IPS-18a (cell line): ENCODE measurements around the gene NRDE2.

ENCODE experiments used
- H3K27ac ChIP-seq: one replicate; pipeline ENCODE4 v1.5.1; 2013; ENCODE audit warnings: low read length
- H3K27me3 ChIP-seq: one replicate; pipeline ENCODE4 v1.6.1; 2013; ENCODE audit warnings: mild to moderate bottlenecking, low read length; ENCODE audit not compliant: control insufficient read depth, insufficient read depth
- H3K36me3 ChIP-seq: one replicate; pipeline ENCODE4 v1.6.1; 2013; ENCODE audit warnings: low read depth, low read length; ENCODE audit not compliant: control insufficient read depth
- H3K4me1 ChIP-seq: one replicate; pipeline ENCODE4 v1.6.1; 2013; ENCODE audit warnings: low read depth, low read length; ENCODE audit not compliant: control insufficient read depth
- H3K4me3 ChIP-seq: one replicate; pipeline ENCODE4 v1.5.1; 2013; ENCODE audit warnings: low read length
- H3K9ac ChIP-seq: one replicate; pipeline ENCODE4 v1.6.1; 2013; ENCODE audit warnings: mild to moderate bottlenecking, low read length, moderate library complexity
- H3K9me3 ChIP-seq: one replicate; pipeline ENCODE4 v1.6.1; 2013; ENCODE audit warnings: low read depth, low read length; ENCODE audit not compliant: control insufficient read depth

NRDE2 gene

DNA sequence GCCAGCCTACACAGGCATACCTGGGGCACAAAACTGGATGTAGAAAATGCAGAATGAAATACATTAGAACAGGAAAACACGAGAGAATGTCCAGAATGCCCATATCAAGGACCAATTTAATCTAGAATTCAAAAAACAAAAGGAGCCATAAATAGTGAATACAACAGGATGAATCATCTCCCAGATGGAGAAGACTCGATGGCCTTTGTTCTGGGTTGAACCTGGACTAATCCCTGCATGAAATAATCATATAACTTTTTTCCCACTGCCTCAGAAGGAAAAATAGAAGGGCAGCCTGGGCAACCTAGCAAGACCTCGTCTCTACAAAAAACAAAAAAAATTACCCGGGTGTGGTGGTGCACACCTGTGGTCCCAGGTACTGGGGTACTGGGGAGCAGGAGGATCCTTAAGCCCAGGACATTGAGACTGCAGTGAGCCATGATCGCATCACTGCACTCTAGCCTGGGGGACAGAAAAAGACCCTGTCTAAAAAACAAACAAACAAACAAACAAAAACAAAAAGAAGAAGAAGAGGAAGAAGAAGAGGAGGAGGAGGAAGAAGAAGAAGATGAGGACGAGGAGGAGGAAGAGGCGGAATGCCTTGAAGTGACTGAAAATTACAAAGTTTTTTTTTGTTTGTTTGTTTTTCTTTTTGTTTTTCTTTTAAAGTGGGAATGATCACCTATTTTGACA, 30.3 kb upstream of the NRDE2 start:
- Histone ChIP-seq H3K36me3 (no peaks in the 10 kb centered on the region), H3K4me1 (no peaks in the 10 kb centered on the region), H3K9ac (no peak overlapping the region)

GRCh38 chr14:90358359-90358758, 26.6 kb upstream of the NRDE2 start:
- Histone ChIP-seq H3K27ac (no peak overlapping the region), H3K4me1 (no peaks in the 10 kb centered on the region), H3K27me3 (no peaks in the 10 kb centered on the region), H3K36me3 (no peaks in the 10 kb centered on the region), H3K9ac (no peak overlapping the region), H3K4me3 (no peak overlapping the region), H3K9me3 (no peaks in the 10 kb centered on the region)

More for the DNA sequence above, 30.3 kb upstream of the NRDE2 start:
- no peak overlapping the region for H3K27ac ChIP-seq
- H3K4me3 ChIP-seq, result no peak overlapping the region
- H3K27me3 ChIP-seq, result no peaks in the 10 kb centered on the region
- H3K9me3 ChIP-seq, result no peaks in the 10 kb centered on the region

DNA sequence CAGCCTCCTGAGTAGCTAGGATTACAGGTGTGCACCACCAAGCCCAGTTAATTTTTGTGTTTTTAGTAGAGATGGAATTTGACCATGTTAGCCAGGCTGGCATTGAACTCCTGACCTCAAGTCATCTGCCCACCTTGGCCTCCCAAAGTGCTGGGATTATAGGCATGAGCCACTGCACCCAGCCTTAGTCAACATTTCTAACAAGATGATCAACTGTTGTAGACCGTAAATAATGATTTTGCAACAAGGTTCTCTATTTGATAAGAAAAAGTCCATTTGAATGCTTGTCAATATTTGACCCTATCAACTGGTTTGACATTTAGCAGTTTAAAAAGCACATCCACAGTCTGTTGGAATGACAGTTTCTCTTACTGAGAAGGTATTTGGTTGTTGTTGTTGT, 25.2 kb upstream of the NRDE2 start:
- no peaks in the 10 kb centered on the region for H3K36me3 ChIP-seq
- H3K4me1 ChIP-seq, result no peaks in the 10 kb centered on the region
- no peaks in the 10 kb centered on the region for H3K9me3 ChIP-seq
- no peak overlapping the region for H3K9ac ChIP-seq
- no peak overlapping the region for H3K4me3 ChIP-seq
- no peaks in the 10 kb centered on the region for H3K27me3 ChIP-seq
- no peak overlapping the region for H3K27ac ChIP-seq

DNA sequence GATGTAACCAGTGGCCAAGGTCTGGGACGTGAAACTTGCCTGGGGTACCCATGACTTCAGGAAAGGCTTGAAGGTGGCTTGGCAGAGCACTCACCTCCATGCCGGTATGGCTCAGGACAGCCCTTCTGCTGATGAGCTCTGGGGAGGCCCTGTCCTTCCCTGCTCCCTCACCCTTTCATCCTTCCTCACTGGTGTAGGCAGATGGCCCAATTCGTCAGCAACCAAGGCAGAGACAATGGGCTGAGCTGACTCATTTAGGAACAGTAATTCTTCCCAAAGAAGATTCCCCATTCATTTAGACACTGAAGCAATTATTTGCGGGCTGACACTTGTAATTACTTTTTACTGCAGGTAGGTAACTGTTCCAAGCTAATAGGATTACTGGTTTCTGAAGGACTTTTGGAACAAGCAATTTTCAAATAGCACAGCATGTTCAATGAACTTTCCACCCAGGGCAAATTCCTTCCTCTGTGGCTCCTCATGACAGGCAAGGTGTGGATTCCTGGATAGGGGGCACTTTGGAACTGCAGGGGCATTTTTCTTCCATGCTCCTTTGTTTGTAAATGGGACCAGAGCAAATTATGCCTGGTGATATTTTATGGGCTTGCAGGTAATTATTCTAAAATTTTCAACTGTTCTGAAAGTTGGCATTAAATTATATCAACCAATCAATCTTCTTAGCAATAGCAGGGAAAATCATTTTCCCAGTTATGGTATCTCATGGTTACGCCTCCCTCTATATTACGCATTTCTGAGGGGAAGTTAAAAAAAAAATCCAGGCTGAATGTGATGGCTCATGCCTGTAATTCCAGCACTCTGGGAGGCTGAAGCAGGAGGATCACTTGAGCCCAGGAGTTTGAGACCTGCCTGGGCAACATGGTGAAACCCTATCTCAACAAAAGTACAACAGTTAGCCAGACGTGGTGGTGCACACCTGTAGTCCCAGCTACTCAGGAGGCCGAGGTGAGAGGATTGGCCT, 24.1 kb upstream of the NRDE2 start:
- H3K9me3 ChIP-seq, result no peaks in the 10 kb centered on the region
- H3K36me3 ChIP-seq, result no peaks in the 10 kb centered on the region
- H3K9ac ChIP-seq, result no peak overlapping the region
- H3K4me3 ChIP-seq, result no peak overlapping the region
- H3K27ac ChIP-seq, result no peak overlapping the region
- no peaks in the 10 kb centered on the region for H3K27me3 ChIP-seq
- H3K4me1 ChIP-seq, result no peaks in the 10 kb centered on the region

DNA sequence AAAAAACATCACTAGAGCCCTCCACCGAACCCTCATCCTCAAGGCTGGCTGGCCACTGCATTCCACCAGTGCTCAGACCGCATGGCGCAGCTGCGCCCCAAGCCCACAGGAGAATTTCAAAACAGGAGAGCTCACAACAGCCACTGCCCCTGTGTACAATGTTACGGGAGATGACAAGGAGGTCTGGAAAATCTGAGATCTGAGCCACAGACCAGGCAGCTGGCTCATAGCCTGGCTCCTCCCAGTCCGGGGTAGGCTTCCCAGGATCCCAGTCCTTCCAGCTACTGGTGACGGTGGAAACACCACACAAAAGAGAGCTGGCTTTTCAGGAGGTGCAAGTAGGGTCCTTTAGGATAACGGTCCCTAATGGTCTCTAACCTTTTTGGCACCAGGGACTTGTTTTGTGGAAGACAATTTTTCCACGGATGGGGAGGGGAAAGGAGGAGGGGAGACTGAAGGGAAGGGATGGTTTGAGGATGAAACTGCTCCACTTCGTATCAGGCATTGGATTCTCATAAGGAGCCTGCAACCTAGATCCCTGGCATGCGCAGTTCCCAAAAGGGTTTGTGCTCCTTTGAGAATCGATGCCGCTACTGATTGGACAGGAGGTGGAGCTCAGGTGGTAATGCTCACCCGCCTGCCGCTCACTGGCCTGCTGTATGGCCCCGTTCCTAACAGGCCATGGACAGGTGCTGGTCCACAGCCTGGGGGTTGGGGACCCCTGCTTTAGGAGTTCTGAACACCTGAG, 23.0 kb upstream of the NRDE2 start:
- H3K4me1 ChIP-seq, result no peaks in the 10 kb centered on the region
- no peaks in the 10 kb centered on the region for H3K36me3 ChIP-seq
- no peaks in the 10 kb centered on the region for H3K9me3 ChIP-seq
- no peak overlapping the region for H3K27ac ChIP-seq
- H3K4me3 ChIP-seq, result no peak overlapping the region
- H3K27me3 ChIP-seq, result no peaks in the 10 kb centered on the region
- H3K9ac ChIP-seq, result no peak overlapping the region

GRCh38 chr14:90349739-90350138, 18.0 kb upstream of the NRDE2 start:
- H3K36me3 ChIP-seq, result no peaks in the 10 kb centered on the region
- H3K4me1 ChIP-seq, result peaks cover 2% of the 10 kb centered on the region
- H3K9ac ChIP-seq, result no peak overlapping the region
- H3K9me3 ChIP-seq, result no peaks in the 10 kb centered on the region
- H3K27me3 ChIP-seq, result no peaks in the 10 kb centered on the region
- H3K4me3 ChIP-seq, result no peak overlapping the region
- no peak overlapping the region for H3K27ac ChIP-seq

DNA sequence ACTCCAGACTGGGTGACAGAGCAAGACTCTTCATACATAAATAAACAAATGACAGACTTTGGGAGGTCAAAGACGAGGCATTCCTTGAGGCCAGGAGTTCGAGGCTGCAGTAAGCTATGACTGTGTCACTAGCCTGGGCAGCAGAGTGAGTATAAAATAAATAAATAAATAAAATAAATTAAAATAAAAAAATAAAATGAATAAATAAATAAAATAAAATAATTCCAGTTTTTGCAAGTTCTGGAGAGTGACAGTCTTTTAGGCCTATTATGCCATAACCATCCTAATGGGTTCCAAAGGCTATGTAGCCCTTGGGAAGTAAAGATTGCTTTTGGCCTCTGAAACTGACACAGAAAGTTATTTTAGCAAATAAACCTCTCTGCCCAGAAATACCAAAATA, 16.5 kb upstream of the NRDE2 start:
- H3K4me3 ChIP-seq, result no peak overlapping the region
- H3K36me3 ChIP-seq, result no peaks in the 10 kb centered on the region
- no peaks in the 10 kb centered on the region for H3K27me3 ChIP-seq
- H3K27ac ChIP-seq, result no peak overlapping the region
- H3K4me1 ChIP-seq, result peaks cover 2% of the 10 kb centered on the region
- no peaks in the 10 kb centered on the region for H3K9me3 ChIP-seq
- no peak overlapping the region for H3K9ac ChIP-seq

- Histone ChIP-seq H3K9me3 (no peaks in the 10 kb centered on the region), H3K27ac (no peak overlapping the region), H3K27me3 (no peaks in the 10 kb centered on the region)
Measured at GRCh38 chr14:90345239-90345557, 13.5 kb upstream of the NRDE2 start.

GRCh38 chr14:90344331-90345238, 12.8 kb upstream of the NRDE2 start:
- Histone ChIP-seq H3K36me3 (no peaks in the 10 kb centered on the region), H3K4me3 (no peak overlapping the region), H3K9ac (no peak overlapping the region), H3K9me3 (no peaks in the 10 kb centered on the region), H3K27ac (no peak overlapping the region), H3K4me1 (peaks cover 2% of the 10 kb centered on the region), H3K27me3 (no peaks in the 10 kb centered on the region)

More at GRCh38 chr14:90345239-90345557, 13.5 kb upstream of the NRDE2 start:
- Histone ChIP-seq H3K36me3 (no peaks in the 10 kb centered on the region), H3K4me1 (peaks cover 2% of the 10 kb centered on the region), H3K9ac (no peak overlapping the region), H3K4me3 (no peak overlapping the region)

- Histone ChIP-seq H3K4me3 (no peak overlapping the region), H3K27ac (no peak overlapping the region), H3K9me3 (no peaks in the 10 kb centered on the region), H3K9ac (no peak overlapping the region), H3K4me1 (peaks cover 2% of the 10 kb centered on the region), H3K36me3 (no peaks in the 10 kb centered on the region), H3K27me3 (peaks cover 2% of the 10 kb centered on the region)
Measured at GRCh38 chr14:90342327-90342726, 10.6 kb upstream of the NRDE2 start.

DNA sequence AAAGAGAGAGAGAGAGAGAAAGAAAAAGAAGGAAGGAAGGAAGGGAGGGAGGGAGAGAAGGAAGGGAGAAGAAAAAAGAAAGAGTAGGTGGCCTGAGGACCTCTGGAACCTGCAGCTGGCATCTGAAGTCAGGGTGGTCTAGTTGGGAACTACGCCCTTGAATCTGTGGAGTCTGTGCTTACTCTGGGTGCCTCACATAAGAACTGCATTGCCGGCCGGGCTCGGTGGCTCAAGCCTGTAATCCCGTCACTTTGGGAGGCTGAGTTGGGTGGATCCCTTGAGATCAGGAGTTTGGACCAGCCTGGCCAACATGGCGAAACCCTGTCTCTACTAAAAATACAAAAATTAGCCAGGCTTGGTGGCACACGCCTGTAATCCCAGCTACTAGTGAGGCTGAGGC, 10.0 kb upstream of the NRDE2 start:
- H3K9ac ChIP-seq, result no peak overlapping the region
- H3K27me3 ChIP-seq, result peaks cover 7% of the 10 kb centered on the region
- H3K27ac ChIP-seq, result no peak overlapping the region
- H3K9me3 ChIP-seq, result no peaks in the 10 kb centered on the region
- peaks cover 2% of the 10 kb centered on the region for H3K4me1 ChIP-seq
- no peak overlapping the region for H3K4me3 ChIP-seq
- H3K36me3 ChIP-seq, result no peaks in the 10 kb centered on the region
